BJ (cell line): ENCODE results near the gene ASB7. TPM values are rescaled to one million over a fixed set of nuclear protein-coding genes. Genes with fewer than 3 reads are reported as not detected.

Experiments used
- CTCF ChIA-PET: fragments of 350-600 bp; formaldehyde crosslinking; extraction: SDS; loops from one replicate; lab custom pipeline; 2021; ENCODE audit warnings: antibody characterized with exemption, inconsistent platforms; lab: Yijun Ruan, JAX
- POLR2A ChIA-PET: fragments of 300-600 bp; sonication (Branson Sonifier 250); formaldehyde crosslinking; extraction: SDS; loops from one replicate; lab custom pipeline; 2021; ENCODE audit warnings: antibody characterized with exemption; lab: Charles Lee
- DNase-seq: peaks from one replicate; pipeline ENCODE4 v3.0.0-alpha.2; 2011; ENCODE audit warnings: low read depth
- H3K27me3 ChIP-seq: 2 replicates; pipeline ENCODE4 v1.6.0; 2011; ENCODE audit warnings: low read length; ENCODE audit not compliant: control insufficient read depth, insufficient read depth
- H3K36me3 ChIP-seq: 2 replicates; pipeline ENCODE4 v1.5.1; 2011; ENCODE audit warnings: low read length; ENCODE audit not compliant: control insufficient read depth, insufficient read depth
- H3K4me3 ChIP-seq: 2 replicates; pipeline ENCODE4 v1.5.1; 2011; ENCODE audit warnings: low read depth, mild to moderate bottlenecking, control low read depth, low read length
- polyA plus RNA-seq: library from polyadenylated mRNA; depleted of rRNA; stranded (reverse); fragments of >200 nt; gene quantifications from 2 replicates; pipeline ENCODE4 v1.2.3, GENCODE V29; 2011
- TF ChIP-seq, protein P1 (sequence below): IDR thresholded peaks from 2 replicates; pipeline ENCODE4 v1.5.1; 2011; ENCODE audit warnings: low read depth, mild to moderate bottlenecking, control low read depth, inconsistent platforms, low read length, moderate library complexity; ENCODE audit not compliant: insufficient read depth

ASB7 gene
- polyA plus RNA-seq, 1 experiment, result 11.2 TPM

DNA sequence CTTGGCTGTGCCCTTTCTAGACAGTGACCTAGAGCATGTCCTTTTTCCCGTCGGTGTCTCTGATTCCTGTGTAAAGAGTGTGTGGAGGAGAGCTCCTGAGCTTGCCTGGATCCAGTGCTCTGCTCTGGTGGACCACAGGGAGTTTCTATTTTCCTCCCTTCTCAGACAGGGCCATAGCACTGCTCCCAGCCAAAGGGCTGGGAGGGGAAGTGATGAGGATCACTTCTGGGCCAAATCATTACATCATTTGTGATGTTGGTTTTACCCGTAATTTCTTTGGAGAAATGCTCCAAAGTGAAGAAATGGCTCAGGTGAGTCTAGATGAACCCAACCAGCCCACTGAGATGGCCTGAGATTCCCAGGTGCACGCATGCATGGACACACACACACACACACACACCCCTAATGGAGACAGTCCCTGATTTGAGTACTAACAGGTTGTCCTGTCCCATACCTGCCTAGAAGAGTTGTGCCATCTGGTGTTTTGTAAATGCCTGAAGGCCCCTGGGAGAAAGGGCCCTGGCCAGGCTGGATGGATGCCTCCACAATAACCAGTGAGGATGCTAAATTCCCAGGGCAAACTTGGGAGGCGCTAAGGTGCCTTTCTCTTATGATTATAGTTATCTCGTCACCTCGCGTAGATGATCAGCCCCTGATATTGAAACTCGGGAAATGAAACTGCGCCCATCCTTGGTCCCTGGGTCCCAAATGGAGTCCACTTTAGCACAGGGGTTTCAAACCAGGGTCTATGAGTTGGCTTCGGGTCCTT, 86.9 kb downstream of the ASB7 start:
- no peaks in the 10 kb centered on the region for H3K36me3 ChIP-seq
- DNase-seq, result no peak
- no peaks in the 10 kb centered on the region for H3K27me3 ChIP-seq
- CTCF ChIA-PET, result interaction anchor here (1.2 kb wide), 1 partner anchor 18 kb away, joined by 3 read pairs; no protein-coding TSS in a partner anchor
- no peak overlapping the region for H3K4me3 ChIP-seq
- TF ChIP-seq, protein P1, sequence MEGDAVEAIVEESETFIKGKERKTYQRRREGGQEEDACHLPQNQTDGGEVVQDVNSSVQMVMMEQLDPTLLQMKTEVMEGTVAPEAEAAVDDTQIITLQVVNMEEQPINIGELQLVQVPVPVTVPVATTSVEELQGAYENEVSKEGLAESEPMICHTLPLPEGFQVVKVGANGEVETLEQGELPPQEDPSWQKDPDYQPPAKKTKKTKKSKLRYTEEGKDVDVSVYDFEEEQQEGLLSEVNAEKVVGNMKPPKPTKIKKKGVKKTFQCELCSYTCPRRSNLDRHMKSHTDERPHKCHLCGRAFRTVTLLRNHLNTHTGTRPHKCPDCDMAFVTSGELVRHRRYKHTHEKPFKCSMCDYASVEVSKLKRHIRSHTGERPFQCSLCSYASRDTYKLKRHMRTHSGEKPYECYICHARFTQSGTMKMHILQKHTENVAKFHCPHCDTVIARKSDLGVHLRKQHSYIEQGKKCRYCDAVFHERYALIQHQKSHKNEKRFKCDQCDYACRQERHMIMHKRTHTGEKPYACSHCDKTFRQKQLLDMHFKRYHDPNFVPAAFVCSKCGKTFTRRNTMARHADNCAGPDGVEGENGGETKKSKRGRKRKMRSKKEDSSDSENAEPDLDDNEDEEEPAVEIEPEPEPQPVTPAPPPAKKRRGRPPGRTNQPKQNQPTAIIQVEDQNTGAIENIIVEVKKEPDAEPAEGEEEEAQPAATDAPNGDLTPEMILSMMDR, result no peak
- POLR2A ChIA-PET, result no interaction called here

DNA sequence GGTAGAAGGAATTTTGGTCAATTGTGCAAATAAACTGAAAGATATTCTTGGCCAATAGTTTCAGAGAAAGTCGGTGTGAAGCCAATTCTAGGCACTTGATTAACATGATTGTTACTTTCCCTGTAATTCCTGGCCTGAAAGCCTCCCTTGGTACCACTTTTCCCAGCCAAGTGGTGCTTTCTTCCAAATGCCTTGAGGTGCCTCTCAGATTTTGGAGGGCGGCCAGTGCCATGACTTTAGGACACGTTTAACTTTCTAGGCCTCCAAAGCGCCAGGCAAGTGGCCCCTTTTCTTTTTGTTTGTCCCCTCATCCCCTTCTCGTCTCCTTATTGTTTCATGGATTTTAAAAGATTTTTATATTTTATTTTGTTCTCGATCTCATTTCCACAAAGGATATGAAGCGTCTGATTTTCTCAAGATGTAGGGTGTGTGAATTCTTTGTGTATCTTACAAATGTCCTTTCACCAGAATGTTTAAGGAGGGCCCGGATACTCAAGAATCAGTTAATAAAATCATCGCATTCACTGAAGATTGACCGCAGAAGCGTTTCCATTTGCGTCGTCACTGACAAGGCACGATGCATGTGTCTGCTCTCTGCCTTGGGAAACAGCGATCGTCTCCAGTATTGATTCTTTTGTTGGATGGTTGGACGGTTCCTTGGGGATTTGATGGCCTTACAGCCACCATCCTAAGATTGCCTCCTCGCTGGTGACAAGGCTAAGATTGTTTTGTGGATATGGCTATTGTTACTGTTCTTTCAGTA, 87.8 kb downstream of the ASB7 start:
- TF ChIP-seq, protein P1, result no peak
- ChIA-PET POLR2A (no interaction called here), CTCF (interaction anchor here (0.9 to 1.7 kb wide), 5 partner anchors 8 to 228 kb away, joined by 3 to 6 read pairs (median 4); no protein-coding TSS in a partner anchor)
- Histone ChIP-seq H3K4me3 (no peak overlapping the region), H3K27me3 (no peaks in the 10 kb centered on the region), H3K36me3 (no peaks in the 10 kb centered on the region)
- no peak for DNase-seq

DNA sequence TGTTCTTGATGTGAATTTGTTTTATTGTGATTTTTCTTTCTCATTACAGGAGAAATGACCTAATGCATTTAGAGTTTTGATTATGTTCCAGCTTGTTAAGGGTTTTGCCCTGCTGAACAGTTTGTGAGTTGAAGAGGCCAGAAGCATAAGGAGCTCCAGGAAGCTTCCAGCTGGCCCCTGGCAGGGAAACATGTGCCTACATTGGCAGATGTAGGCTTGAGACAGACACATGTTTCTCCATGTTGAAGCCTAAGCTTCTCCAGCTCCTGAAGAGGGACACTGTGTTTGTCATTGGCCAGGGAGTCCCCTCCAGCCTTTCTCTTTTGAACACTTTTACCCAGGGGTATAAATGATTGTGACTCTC, 88.4 kb downstream of the ASB7 start:
- no peak for DNase-seq
- no peaks in the 10 kb centered on the region for H3K27me3 ChIP-seq
- TF ChIP-seq, protein P1, result no peak
- no peaks in the 10 kb centered on the region for H3K36me3 ChIP-seq
- POLR2A ChIA-PET, result no interaction called here
- CTCF ChIA-PET, result interaction anchor here (0.9 to 1.7 kb wide), 6 partner anchors 8 to 227 kb away, joined by 3 to 6 read pairs (median 4); no protein-coding TSS in a partner anchor
- no peak overlapping the region for H3K4me3 ChIP-seq

DNA sequence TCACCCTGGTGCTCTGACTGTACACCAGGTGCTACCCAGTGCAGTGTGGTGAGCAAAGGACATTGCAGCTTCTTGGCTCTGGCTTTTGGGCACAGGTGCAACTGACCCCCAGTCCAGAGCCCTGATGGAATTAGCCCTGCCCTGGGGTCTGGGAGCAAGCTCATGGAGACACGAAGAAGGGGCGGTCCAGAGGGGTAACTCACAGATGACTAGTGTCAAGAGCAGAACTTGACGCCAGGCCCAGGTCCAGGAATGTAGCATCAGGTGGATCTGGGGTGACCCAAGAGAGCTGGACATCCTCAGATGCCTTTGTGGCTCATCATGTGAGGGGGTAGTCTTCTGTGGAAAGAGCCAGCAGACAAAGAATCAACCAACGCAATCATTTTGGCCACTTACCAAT, 88.9 kb downstream of the ASB7 start:
- TF ChIP-seq, protein P1, result no peak
- ChIA-PET CTCF (interaction anchor here (0.9 to 1.7 kb wide), 7 partner anchors 9 to 227 kb away, joined by 3 to 6 read pairs (median 4); no protein-coding TSS in a partner anchor), POLR2A (no interaction called here)
- H3K27me3 ChIP-seq, result no peaks in the 10 kb centered on the region
- no peak for DNase-seq
- H3K36me3 ChIP-seq, result no peaks in the 10 kb centered on the region
- H3K4me3 ChIP-seq, result no peak overlapping the region

DNA sequence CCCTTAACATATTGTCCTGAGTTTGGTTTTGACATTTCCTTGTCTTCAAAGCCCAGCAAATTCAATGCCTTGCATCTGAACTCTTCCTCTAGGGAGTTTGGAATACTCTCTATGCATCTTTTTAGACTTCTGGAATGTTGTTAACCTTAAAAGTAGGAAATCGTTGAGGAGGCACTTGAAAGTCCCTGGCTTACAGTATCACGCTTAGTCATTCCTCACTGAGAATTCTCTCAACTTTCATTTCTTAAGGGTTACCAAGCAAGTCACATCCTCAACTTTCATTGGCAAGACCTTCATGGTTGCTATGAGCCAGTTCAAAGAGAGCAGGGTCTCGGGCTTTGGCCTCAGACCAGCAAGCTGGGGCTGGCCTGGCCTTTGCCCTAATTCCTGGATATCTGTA, 89.9 kb downstream of the ASB7 start:
- no peaks in the 10 kb centered on the region for H3K36me3 ChIP-seq
- no peaks in the 10 kb centered on the region for H3K27me3 ChIP-seq
- ChIA-PET CTCF (interaction anchor here (1.0 to 1.5 kb wide), 2 partner anchors 10 to 21 kb away, joined by 4 read pairs; no protein-coding TSS in a partner anchor), POLR2A (no interaction called here)
- TF ChIP-seq, protein P1, result no peak
- H3K4me3 ChIP-seq, result no peak overlapping the region
- DNase-seq, result no peak
